Cardiac muscle cell (in vitro differentiated cells and primary cell): Measurements from ENCODE around the gene DARS2. TPM values are rescaled to one million over a fixed set of nuclear protein-coding genes. Genes with fewer than 3 reads are reported as not detected.
"Not testable (repeated sequence)": the region's sequence is repeated elsewhere in the genome, so short reads cannot be mapped to it uniquely, and the experiment has no call there.

ENCODE experiments used
- DNase-seq, 2 donors: peaks; one replicate each; pipeline versions ENCODE4 v3.0.0 to v3.0.0-alpha.2; 2010 to 2017; ENCODE audit warnings: low read depth in 1 of 2, low spot score in 1 of 2
- H3K27ac ChIP-seq: fragments of 200-600 bp; sonication (generic); 2 replicates; pipeline ENCODE4 v1.5.1; 2016
- H3K27me3 ChIP-seq: fragments of 200-600 bp; sonication (generic); 2 replicates; pipeline ENCODE4 v1.6.0; 2016; ENCODE audit warnings: control low read depth
- H3K36me3 ChIP-seq: fragments of 200-600 bp; sonication (generic); 2 replicates; pipeline ENCODE4 v1.5.1; 2016; ENCODE audit warnings: control low read depth
- H3K4me1 ChIP-seq: fragments of 200-600 bp; sonication (generic); 2 replicates; pipeline ENCODE4 v1.8.1; 2017; ENCODE audit warnings: low read depth, mild to moderate bottlenecking, mixed run types
- H3K4me3 ChIP-seq: fragments of 200-600 bp; sonication (generic); 2 replicates; pipeline ENCODE4 v1.5.1; 2016; ENCODE audit warnings: mild to moderate bottlenecking
- H3K9me3 ChIP-seq: fragments of 200-600 bp; sonication (generic); 2 replicates; pipeline ENCODE4 v1.5.1; 2017; ENCODE audit warnings: low read depth, mild to moderate bottlenecking, control low read depth
- polyA plus RNA-seq: library from polyadenylated mRNA; unstranded; fragments of >200 nt; fragmentation: Nextera tagmentation; extraction: Ambion mirVana; gene quantifications from 2 replicates; pipeline ENCODE4 v1.2.1, GENCODE V29; 2016
- total RNA-seq: library from RNA; depleted of rRNA; stranded (reverse); fragments of >200 nt; gene quantifications from 2 replicates; pipeline ENCODE4 v1.2.3, GENCODE V29; 2016
- TF ChIP-seq, protein P1 (sequence below): IDR thresholded peaks from 2 replicates; pipeline ENCODE4 v1.5.1; 2012; ENCODE audit warnings: low read depth, mild to moderate bottlenecking, low read length

DARS2 gene
- total and polyA plus RNA-seq, 2 experiments from 2014 or later = 14.6 to 15.6 TPM

DNA sequence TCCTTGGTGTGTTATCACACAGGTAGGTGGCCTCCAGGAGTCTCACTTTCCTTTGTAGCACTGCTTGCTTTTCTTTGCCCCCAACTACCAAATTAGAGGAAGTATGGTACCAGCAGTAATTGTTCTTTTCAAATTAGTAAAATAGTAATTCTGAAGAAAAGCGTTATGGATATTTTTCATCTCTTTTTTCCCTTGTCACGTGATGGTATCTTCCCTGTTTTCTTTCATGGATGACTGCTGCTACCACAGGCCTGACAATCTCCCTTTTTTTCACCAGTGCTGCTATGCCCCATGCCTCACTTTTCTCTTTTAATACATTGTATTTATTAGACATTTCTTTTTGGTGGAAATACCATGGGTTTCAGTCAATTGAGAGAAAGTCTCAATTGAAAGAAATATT, 47.0 kb downstream of the DARS2 start:
- H3K9me3 ChIP-seq = no peaks in the 10 kb centered on the region
- H3K4me1 ChIP-seq = peaks cover 5% of the 10 kb centered on the region
- TF ChIP-seq, protein P1, sequence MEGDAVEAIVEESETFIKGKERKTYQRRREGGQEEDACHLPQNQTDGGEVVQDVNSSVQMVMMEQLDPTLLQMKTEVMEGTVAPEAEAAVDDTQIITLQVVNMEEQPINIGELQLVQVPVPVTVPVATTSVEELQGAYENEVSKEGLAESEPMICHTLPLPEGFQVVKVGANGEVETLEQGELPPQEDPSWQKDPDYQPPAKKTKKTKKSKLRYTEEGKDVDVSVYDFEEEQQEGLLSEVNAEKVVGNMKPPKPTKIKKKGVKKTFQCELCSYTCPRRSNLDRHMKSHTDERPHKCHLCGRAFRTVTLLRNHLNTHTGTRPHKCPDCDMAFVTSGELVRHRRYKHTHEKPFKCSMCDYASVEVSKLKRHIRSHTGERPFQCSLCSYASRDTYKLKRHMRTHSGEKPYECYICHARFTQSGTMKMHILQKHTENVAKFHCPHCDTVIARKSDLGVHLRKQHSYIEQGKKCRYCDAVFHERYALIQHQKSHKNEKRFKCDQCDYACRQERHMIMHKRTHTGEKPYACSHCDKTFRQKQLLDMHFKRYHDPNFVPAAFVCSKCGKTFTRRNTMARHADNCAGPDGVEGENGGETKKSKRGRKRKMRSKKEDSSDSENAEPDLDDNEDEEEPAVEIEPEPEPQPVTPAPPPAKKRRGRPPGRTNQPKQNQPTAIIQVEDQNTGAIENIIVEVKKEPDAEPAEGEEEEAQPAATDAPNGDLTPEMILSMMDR = no peak
- H3K4me3 ChIP-seq = no peak overlapping the region
- DNase-seq = no peak
- H3K27ac ChIP-seq = no peak overlapping the region
- H3K27me3 ChIP-seq = no peaks in the 10 kb centered on the region
- peaks cover 22% of the 10 kb centered on the region for H3K36me3 ChIP-seq

DNA sequence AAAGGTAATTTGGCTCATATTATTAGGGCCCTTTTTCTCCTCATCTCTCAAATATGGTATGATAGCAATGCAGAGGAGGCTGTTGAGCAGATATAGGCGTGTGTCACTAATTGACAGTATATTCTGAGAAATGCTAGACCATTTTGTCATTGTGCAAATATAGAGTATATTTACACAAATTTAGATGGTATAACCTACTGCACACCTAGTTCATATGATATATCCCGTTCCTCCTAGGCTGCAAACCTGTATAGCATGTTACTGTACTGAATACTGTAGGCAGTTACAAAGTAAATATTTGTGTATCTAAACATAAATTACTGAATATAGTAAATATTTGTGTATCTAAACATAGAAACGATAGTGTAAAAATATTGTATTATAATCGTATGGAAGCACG, 52.3 kb downstream of the DARS2 start:
- no peaks in the 10 kb centered on the region for H3K4me1 ChIP-seq
- H3K27ac ChIP-seq = no peak overlapping the region
- H3K9me3 ChIP-seq = no peaks in the 10 kb centered on the region
- no peak overlapping the region for H3K4me3 ChIP-seq
- TF ChIP-seq, protein P1 = no peak
- peaks cover 22% of the 10 kb centered on the region for H3K36me3 ChIP-seq
- no peak for DNase-seq
- H3K27me3 ChIP-seq = no peaks in the 10 kb centered on the region

DNA sequence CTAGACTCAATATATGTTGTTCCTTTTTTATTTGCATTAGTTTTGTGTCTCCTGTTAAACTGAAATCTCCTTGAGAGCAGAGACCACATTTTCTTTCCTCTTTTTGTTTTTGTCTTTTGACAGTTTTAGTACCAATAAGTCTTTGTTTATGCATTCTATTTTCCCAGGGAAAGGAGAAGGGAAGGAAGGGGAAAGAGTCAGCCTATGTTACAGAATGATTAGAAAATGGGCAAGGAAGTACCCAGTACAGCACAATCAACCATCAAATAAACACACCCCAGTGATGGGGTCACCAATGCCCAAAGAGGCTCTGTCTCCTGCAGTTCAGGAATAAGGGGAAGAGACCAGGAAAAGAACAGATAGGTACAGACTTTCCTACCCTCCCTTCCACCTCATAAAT, 53.8 kb downstream of the DARS2 start:
- Histone ChIP-seq H3K27me3 (no peaks in the 10 kb centered on the region), H3K27ac (no peak overlapping the region), H3K4me3 (no peak overlapping the region), H3K36me3 (peaks cover 22% of the 10 kb centered on the region), H3K4me1 (no peaks in the 10 kb centered on the region), H3K9me3 (no peaks in the 10 kb centered on the region)
- TF ChIP-seq, protein P1 = no peak
- no peak for DNase-seq

DNA sequence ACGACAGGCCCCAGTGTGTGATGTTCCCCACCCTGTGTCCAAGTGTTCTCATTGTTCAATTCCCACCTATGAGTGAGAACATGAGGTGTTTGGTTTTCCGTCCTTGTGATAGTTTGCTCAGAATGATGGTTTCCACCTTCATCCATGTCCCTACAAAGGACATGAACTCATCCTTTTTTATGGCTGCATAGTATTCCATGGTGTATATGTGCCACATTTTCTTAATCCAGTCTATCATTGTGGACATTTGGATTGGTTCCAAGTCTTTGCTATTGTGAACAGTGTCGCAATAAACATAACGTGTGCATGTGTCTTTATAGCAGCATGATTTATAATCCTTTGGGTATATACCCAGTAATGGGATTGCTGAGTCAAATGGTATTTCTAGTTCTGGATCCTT, 56.6 kb downstream of the DARS2 start:
- H3K36me3 ChIP-seq = peaks cover 10% of the 10 kb centered on the region
- not testable (repeated sequence) for H3K27me3 ChIP-seq, H3K4me3 ChIP-seq, H3K4me1 ChIP-seq, H3K27ac ChIP-seq, DNase-seq, H3K9me3 ChIP-seq

DNA sequence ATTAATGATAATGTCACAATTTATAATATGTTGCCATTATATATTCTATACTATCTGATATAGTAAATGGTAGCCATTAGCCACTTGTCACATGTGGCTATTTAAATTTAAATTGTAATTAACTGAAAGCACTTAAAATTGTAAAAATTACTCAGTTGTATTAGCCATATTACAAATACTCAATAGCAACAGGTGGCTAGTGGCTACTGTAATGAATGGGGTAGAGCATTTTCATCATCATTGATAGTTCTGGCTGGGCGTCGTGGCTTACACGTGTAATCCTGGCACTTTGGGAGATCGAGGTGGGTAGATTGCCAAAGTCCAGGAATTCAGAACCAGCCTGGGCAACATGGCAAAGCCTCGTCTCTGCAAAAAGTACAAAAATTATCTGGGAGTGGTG, 60.2 kb downstream of the DARS2 start:
- Histone ChIP-seq H3K27ac (no peak overlapping the region), H3K4me3 (no peak overlapping the region), H3K4me1 (no peaks in the 10 kb centered on the region), H3K36me3 (peaks cover 5% of the 10 kb centered on the region), H3K9me3 (no peaks in the 10 kb centered on the region), H3K27me3 (no peaks in the 10 kb centered on the region)
- TF ChIP-seq, protein P1 = no peak
- no peak for DNase-seq

DNA sequence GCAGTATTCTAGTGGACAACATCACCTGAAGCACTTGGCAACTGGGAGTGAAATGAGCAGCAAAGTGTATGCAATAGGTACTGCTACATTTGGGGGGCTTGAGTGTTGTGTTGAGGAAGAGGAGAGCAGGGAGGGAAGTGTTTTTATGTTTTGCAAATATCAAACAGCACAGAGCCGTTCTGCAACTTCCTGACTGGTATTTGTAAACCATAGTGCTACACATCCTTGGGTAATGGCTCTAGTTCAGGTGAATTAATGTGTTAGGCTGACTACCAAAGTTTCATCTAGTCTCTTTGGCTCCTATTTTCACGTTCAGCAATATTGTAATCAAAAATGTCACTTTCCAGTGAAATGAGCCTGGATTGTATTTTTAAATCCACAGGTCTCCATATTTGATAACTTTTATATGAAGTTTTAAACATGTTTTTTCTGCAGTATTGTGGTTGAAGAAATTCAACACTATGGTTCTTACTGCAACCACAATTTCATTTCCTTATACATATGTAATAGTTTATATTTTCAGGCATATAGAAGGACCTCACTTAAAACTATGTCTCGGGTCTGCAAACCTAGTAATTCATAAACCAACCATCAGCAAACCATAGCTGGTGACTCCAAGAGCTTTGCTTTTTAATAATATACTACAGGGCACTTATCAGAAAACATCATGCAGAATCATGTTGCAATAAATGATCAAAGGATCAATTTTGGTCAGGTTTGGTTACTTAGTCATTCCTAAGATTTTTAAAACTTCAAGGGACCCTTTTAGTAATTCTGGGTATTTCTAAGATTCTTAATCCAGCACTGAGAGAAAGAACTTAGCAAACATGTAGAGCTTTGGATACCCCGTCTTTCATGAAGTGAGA, 62.5 kb downstream of the DARS2 start:
- no peak overlapping the region for H3K27ac ChIP-seq
- H3K27me3 ChIP-seq = no peaks in the 10 kb centered on the region
- H3K4me3 ChIP-seq = no peak overlapping the region
- DNase-seq = no peak
- no peaks in the 10 kb centered on the region for H3K9me3 ChIP-seq
- H3K36me3 ChIP-seq = peaks cover 5% of the 10 kb centered on the region
- no peaks in the 10 kb centered on the region for H3K4me1 ChIP-seq
- TF ChIP-seq, protein P1 = no peak
